PC-3 (cell line): ENCODE measurements around the gene NTNG1. TPM values are rescaled to one million over a fixed set of nuclear protein-coding genes. Genes with fewer than 3 reads are reported as not detected.

Source experiments
- ATAC-seq: fragments of 200-7000 bp; cut with Tn5 transposase; 2 replicates; pipeline ENCODE4 v1.9.1; 2020; ENCODE audit warnings: mild to moderate bottlenecking, moderate library complexity
- BruUV-seq: library from RNA; stranded (reverse); fragments of 400-500 nt; replicated peaks from 2 replicates; lab custom pipeline; 2021; lab: Mats Ljungman, UMichigan
- CTCF ChIA-PET: fragments of 300-600 bp; sonication (Branson Sonifier 250); formaldehyde crosslinking; loops from one replicate; lab custom pipeline; 2022; ENCODE audit warnings: antibody characterized with exemption; lab: Charles Lee
- POLR2A ChIA-PET: fragments of 300-600 bp; sonication (Branson Sonifier 250); formaldehyde crosslinking; loops from one replicate; lab custom pipeline; 2022; ENCODE audit warnings: antibody characterized with exemption; ENCODE audit not compliant: unreplicated experiment; lab: Charles Lee
- DNase-seq: peaks from one replicate; pipeline ENCODE4 v3.0.0-alpha.2; 2015
- H2AFZ ChIP-seq: fragments of 300-600 bp; sonication (generic); 2 replicates; pipeline ENCODE4 v1.6.0; 2016; ENCODE audit warnings: antibody characterized with exemption, low read length
- H3F3A ChIP-seq: fragments of 300-600 bp; sonication (generic); one replicate; pipeline ENCODE4 v1.6.0; 2017; ENCODE audit warnings: antibody characterized with exemption, low read length, control low read depth, mild to moderate bottlenecking; ENCODE audit not compliant: unreplicated experiment
- H3K27ac ChIP-seq: fragments of 300-600 bp; sonication (generic); 2 replicates; pipeline ENCODE4 v1.5.1; 2016; ENCODE audit warnings: mild to moderate bottlenecking, low read length
- H3K27me3 ChIP-seq: fragments of 300-600 bp; sonication (generic); 2 replicates; pipeline ENCODE4 v1.6.1; 2016; ENCODE audit warnings: low read length, mixed read lengths
- H3K36me3 ChIP-seq: fragments of 300-600 bp; sonication (generic); 2 replicates; pipeline ENCODE4 v1.6.1; 2016; ENCODE audit warnings: low read depth, mixed run types, low read length, mixed read lengths
- H3K4me1 ChIP-seq: fragments of 300-600 bp; sonication (generic); 2 replicates; pipeline ENCODE4 v1.5.1; 2016; ENCODE audit warnings: low read length; ENCODE audit not compliant: insufficient read depth
- H3K4me2 ChIP-seq: fragments of 300-600 bp; sonication (generic); 2 replicates; pipeline ENCODE4 v1.6.0; 2016; ENCODE audit warnings: low read length
- H3K4me3 ChIP-seq: fragments of 300-600 bp; sonication (generic); 2 replicates; pipeline ENCODE4 v1.5.1; 2016; ENCODE audit warnings: mild to moderate bottlenecking, low read length, mixed read lengths
- H3K79me2 ChIP-seq: fragments of 300-600 bp; sonication (generic); 2 replicates; pipeline ENCODE4 v1.6.1; 2017; ENCODE audit warnings: low read length, mixed read lengths
- H3K9ac ChIP-seq: fragments of 300-600 bp; sonication (generic); 2 replicates; pipeline ENCODE4 v1.6.0; 2016; ENCODE audit warnings: mild to moderate bottlenecking, low read length
- H3K9me2 ChIP-seq: fragments of 300-600 bp; sonication (generic); replicated peaks from 2 replicates; pipeline ENCODE4 v1.6.1; 2016; ENCODE audit warnings: mixed run types, low read length, mixed read lengths
- H3K9me3 ChIP-seq: fragments of 300-600 bp; sonication (generic); 2 replicates; pipeline ENCODE4 v1.6.1; 2016; ENCODE audit warnings: low read length, mixed read lengths
- H4K20me1 ChIP-seq: fragments of 300-600 bp; sonication (generic); 2 replicates; pipeline ENCODE4 v1.6.1; 2016; ENCODE audit warnings: low read length, mixed read lengths
- EZH2 ChIP-seq: fragments of 300-600 bp; sonication (generic); IDR thresholded peaks from one replicate; pipeline ENCODE4 v1.6.1; 2017; ENCODE audit warnings: antibody characterized with exemption, mild to moderate bottlenecking, low read length; ENCODE audit not compliant: unreplicated experiment
- EZH2phosphoT487 ChIP-seq: fragments of 300-600 bp; sonication (generic); IDR thresholded peaks from 2 replicates; pipeline ENCODE4 v1.6.1; 2018; ENCODE audit warnings: mild to moderate bottlenecking, antibody characterized with exemption, low read length, borderline replicate concordance
- intact Hi-C: fragments of 100-400 bp; cut with micrococcal nuclease; formaldehyde crosslinking; loops from 2 replicates; pipeline ENCODE4 v1.9.0; 2023
- total RNA-seq: library from RNA; depleted of rRNA; stranded (reverse); fragments of >200 nt; gene quantifications from 2 replicates; pipeline ENCODE4 v1.2.3, GENCODE V29; 2014
- TF ChIP-seq, protein P1 (sequence below): fragments of 300-600 bp; sonication (generic); conservative IDR thresholded peaks from 2 replicates; pipeline ENCODE4 v1.5.1; 2017; ENCODE audit warnings: antibody characterized with exemption, low read depth, mild to moderate bottlenecking, low read length

The NTNG1 gene
- total RNA-seq, 1 experiment from 2014 or later: 6.7 TPM

DNA sequence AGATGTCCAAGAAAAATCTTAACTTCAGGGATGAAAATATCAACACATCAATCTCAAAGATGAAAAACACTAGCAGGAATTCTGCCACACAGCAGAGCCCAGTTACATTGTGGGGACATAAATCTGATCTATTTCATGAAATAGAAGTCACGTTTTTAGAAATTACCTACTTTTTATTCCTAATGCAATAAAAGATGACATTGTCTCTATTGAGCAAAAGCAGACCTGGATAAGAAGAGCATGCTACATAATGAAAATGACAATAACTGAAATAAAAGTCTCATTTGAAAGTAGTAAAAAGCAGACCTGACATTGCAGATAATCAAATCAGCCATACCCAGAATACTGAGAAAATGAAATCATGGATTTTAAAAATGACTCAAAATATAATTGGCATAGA, 156.8 kb downstream of the NTNG1 start:
- H3K4me2 ChIP-seq: no peak overlapping the region
- H3K36me3 ChIP-seq: no peaks in the 10 kb centered on the region
- H3K9me2 ChIP-seq: no peaks in the 10 kb centered on the region
- H3K27ac ChIP-seq: no peak overlapping the region
- ATAC-seq (no peak), DNase-seq (no peak)
- no peak overlapping the region for H2AFZ ChIP-seq
- no peaks in the 10 kb centered on the region for H3F3A ChIP-seq
- ChIA-PET POLR2A (no interaction called here), CTCF (no interaction called here)
- H3K27me3 ChIP-seq: no peaks in the 10 kb centered on the region
- H3K9ac ChIP-seq: no peak overlapping the region
- no peaks in the 10 kb centered on the region for H4K20me1 ChIP-seq
- TF ChIP-seq, protein P1, sequence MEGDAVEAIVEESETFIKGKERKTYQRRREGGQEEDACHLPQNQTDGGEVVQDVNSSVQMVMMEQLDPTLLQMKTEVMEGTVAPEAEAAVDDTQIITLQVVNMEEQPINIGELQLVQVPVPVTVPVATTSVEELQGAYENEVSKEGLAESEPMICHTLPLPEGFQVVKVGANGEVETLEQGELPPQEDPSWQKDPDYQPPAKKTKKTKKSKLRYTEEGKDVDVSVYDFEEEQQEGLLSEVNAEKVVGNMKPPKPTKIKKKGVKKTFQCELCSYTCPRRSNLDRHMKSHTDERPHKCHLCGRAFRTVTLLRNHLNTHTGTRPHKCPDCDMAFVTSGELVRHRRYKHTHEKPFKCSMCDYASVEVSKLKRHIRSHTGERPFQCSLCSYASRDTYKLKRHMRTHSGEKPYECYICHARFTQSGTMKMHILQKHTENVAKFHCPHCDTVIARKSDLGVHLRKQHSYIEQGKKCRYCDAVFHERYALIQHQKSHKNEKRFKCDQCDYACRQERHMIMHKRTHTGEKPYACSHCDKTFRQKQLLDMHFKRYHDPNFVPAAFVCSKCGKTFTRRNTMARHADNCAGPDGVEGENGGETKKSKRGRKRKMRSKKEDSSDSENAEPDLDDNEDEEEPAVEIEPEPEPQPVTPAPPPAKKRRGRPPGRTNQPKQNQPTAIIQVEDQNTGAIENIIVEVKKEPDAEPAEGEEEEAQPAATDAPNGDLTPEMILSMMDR: no peak
- TF ChIP-seq EZH2phosphoT487 (no peak), EZH2 (no peak)
- intact Hi-C loops: no loop called here
- BruUV-seq: no TSS peak
- H3K4me3 ChIP-seq: no peak overlapping the region
- H3K79me2 ChIP-seq: no peaks in the 10 kb centered on the region
- H3K4me1 ChIP-seq: no peaks in the 10 kb centered on the region
- no peaks in the 10 kb centered on the region for H3K9me3 ChIP-seq

DNA sequence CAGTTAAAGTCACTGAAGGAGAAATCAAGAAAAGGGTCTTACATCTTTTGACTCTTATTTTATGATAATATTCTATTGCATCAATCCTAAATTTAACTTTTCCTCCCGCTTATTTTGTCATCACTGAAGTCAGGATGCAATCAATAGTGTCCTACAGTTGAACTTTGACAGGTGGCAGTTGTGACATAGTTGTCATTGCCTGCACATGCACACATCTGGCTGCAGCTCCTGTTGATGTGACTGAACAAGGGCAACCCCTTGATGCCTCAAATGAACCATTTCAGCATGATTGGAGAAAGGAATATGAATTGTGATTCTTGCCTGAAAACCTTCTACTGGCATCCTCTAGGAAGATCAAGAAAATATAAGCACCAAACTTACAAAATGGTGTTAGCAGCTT, 157.7 kb downstream of the NTNG1 start:
- Histone ChIP-seq H3K27ac (no peak overlapping the region), H2AFZ (no peak overlapping the region), H3K4me3 (no peak overlapping the region), H3K9me3 (no peaks in the 10 kb centered on the region), H3K4me2 (no peak overlapping the region), H3K79me2 (no peaks in the 10 kb centered on the region), H3K9ac (no peak overlapping the region), H3K36me3 (no peaks in the 10 kb centered on the region), H3K9me2 (no peaks in the 10 kb centered on the region), H4K20me1 (no peaks in the 10 kb centered on the region), H3K27me3 (no peaks in the 10 kb centered on the region), H3F3A (no peaks in the 10 kb centered on the region), H3K4me1 (no peaks in the 10 kb centered on the region)
- TF ChIP-seq, protein P1: no peak
- no peak for TF ChIP-seq EZH2phosphoT487
- TF ChIP-seq EZH2: no peak
- no peak for DNase-seq
- CTCF ChIA-PET: no interaction called here
- intact Hi-C loops: no loop called here
- BruUV-seq: no TSS peak
- POLR2A ChIA-PET: no interaction called here
- no peak for ATAC-seq

DNA sequence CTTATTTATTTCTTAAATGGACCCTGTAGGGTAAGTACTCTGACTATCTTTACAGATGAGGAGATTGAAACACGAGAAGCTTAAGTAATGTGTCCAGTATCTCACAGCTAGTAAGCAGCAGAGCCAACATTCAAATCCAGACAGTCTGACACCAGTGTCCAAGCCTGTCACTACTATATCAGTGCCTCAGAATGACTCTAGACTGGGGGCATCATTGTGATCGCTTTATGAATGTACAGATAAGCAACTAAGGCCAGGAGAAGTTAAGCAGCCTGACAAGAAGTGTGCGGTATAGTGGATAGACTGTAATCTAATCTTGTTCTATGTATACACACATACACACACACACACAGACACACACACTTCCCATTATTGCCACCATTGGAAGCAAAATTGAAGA, 158.7 kb downstream of the NTNG1 start:
- no TSS peak for BruUV-seq
- Histone ChIP-seq H3F3A (no peaks in the 10 kb centered on the region), H3K4me2 (no peak overlapping the region), H3K36me3 (no peaks in the 10 kb centered on the region), H3K9ac (no peak overlapping the region), H3K79me2 (no peaks in the 10 kb centered on the region), H2AFZ (no peak overlapping the region), H4K20me1 (no peaks in the 10 kb centered on the region), H3K9me3 (no peaks in the 10 kb centered on the region), H3K4me1 (no peaks in the 10 kb centered on the region), H3K9me2 (no peaks in the 10 kb centered on the region), H3K27ac (no peak overlapping the region), H3K27me3 (no peaks in the 10 kb centered on the region), H3K4me3 (no peak overlapping the region)
- ATAC-seq (no peak), DNase-seq (no peak)
- intact Hi-C loops: no loop called here
- TF ChIP-seq EZH2 (no peak), EZH2phosphoT487 (no peak)
- TF ChIP-seq, protein P1: no peak
- POLR2A ChIA-PET: no interaction called here
- CTCF ChIA-PET: no interaction called here
